Sigmoid colon (tissue), 7 donors: ENCODE data around the gene UBAP1L. TPM values are rescaled to one million over a fixed set of nuclear protein-coding genes. Genes with fewer than 3 reads are reported as not detected.
A peak's percentile ranks its signal among the peaks of the same experiment; 100 is the strongest.

ENCODE experiments used
- DNase-seq: peaks from one replicate; pipeline ENCODE4 v3.0.0-alpha.2; 2019
- H3K27ac ChIP-seq, 4 donors: fragments of 200-600 bp; sonication (generic); one replicate each; pipeline ENCODE4 v1.5.1; 2016 to 2019; ENCODE audit warnings: mild to moderate bottlenecking in 1 of 4
- H3K27me3 ChIP-seq, 3 donors: fragments of 200-600 bp; sonication (generic); one replicate each; pipeline ENCODE4 v1.5.1; 2019; ENCODE audit warnings: mild to moderate bottlenecking in 1 of 3
- H3K36me3 ChIP-seq, 4 donors: fragments of 200-600 bp; sonication (generic); one replicate each; pipeline ENCODE4 v1.5.1; 2016 to 2019
- H3K4me1 ChIP-seq, 4 donors: fragments of 200-600 bp; sonication (generic); one replicate each; pipeline ENCODE4 v1.5.1; 2017 to 2019
- H3K4me3 ChIP-seq, 4 donors: fragments of 200-600 bp; sonication (generic); one replicate each; pipeline ENCODE4 v1.5.1; 2017 to 2019; ENCODE audit warnings: mild to moderate bottlenecking in 2 of 4, moderate library complexity in 1 of 4
- H3K9me3 ChIP-seq, 4 donors: fragments of 200-600 bp in 3 of 4; sonication (generic) in 3 of 4; one replicate each; pipeline versions ENCODE4 v1.5.1 to v1.6.1; 2013 to 2019
- CTCF ChIP-seq, 4 experiments: fragments of 450-650 bp in 3 of 4; fragments of 200-600 bp in 1 of 4; IDR thresholded peaks; one replicate each; pipeline ENCODE4 v1.5.1; 2016 to 2019; ENCODE audit warnings: antibody characterized with exemption in 4 of 4, mild to moderate bottlenecking in 3 of 4, moderate library complexity in 2 of 4
- EP300 ChIP-seq, 4 donors: sonication (generic); formaldehyde crosslinking; IDR thresholded peaks; one replicate each; pipeline ENCODE4 v1.6.1; 2017; ENCODE audit warnings: antibody characterized with exemption in 4 of 4
- POLR2A ChIP-seq, 2 donors: fragments of 450-650 bp; IDR thresholded peaks; one replicate each; pipeline ENCODE4 v1.6.1; 2016; ENCODE audit warnings: antibody characterized with exemption in 2 of 2, mild to moderate bottlenecking in 2 of 2, moderate library complexity in 2 of 2
- POLR2AphosphoS5 ChIP-seq, 4 donors: sonication (generic); formaldehyde crosslinking; IDR thresholded peaks; one replicate each; pipeline ENCODE4 v1.6.1; 2017; ENCODE audit warnings: antibody characterized with exemption in 4 of 4
- WGBS, 2 donors: extraction: QIAGEN DNeasy Blood & Tissue Kit; methylation state at CpG; one replicate each; pipeline ENCODE4 v1.1.7; 2013; 5-methylcytosine and 5-hydroxymethylcytosine counted together
- intact Hi-C: fragments of 100-400 bp; cut with DNase I; formaldehyde crosslinking; loops from one replicate; pipeline ENCODE4 v1.15.1; 2023
- polyA plus RNA-seq, 3 donors: library from polyadenylated mRNA; stranded (reverse); fragments of 200-250 nt; gene quantifications; one replicate each; pipeline ENCODE4 v1.2.3, GENCODE V29; 2013
- total RNA-seq, 4 donors: library from RNA; depleted of rRNA; stranded (reverse); fragments of >200 nt; gene quantifications; one replicate each; pipeline ENCODE4 v1.1.0, GENCODE V29; 2016
- donor health status: healthy with polysubstance abuse.
- donor health status: Bipolar disorder and iron deficiency.
- donor health status: healthy.

The UBAP1L gene
- total and polyA plus RNA-seq, 7 donors: 0.23 to 5.7 (median 4.0) TPM; not detected in 1

- H3K27me3 ChIP-seq: no peaks in the 10 kb centered on the region
- H3K9me3 ChIP-seq: no peaks in the 10 kb centered on the region
- no peak overlapping the region for H3K4me3 ChIP-seq
- no peak for TF ChIP-seq CTCF (IDR thresholded peaks at IDR 0.05)
- no peak for TF ChIP-seq POLR2A (IDR thresholded peaks at IDR 0.05)
- TF ChIP-seq EP300 (IDR thresholded peaks at IDR 0.05): no peak
- no peak for TF ChIP-seq POLR2AphosphoS5 (IDR thresholded peaks at IDR 0.05)
- 80 to 86% methylated on average over 3 of the region's 3 CpGs for WGBS, 2 donors
- H3K4me1 ChIP-seq: peaks cover 0 to 61% (median 48%) of the 10 kb centered on the region in 4 donors
- peak overlapping the region; percentile 73 to 96 (median 89) for H3K27ac ChIP-seq
- intact Hi-C loops: no loop called here
- H3K36me3 ChIP-seq: peaks cover 0 to 41% (median 17%) of the 10 kb centered on the region in 4 donors
- DNase-seq: peak; percentile 52
Observed at GRCh38 chr15:65059369-65059750, 55.6 kb downstream of the UBAP1L start.

GRCh38 chr15:65058394-65059368 is 56.3 kb downstream of the UBAP1L start:
- peak; percentile 63 for DNase-seq
- H3K27me3 ChIP-seq: no peaks in the 10 kb centered on the region
- 86 to 88% methylated on average over 16 of the region's 16 CpGs for WGBS, 2 donors
- H3K27ac ChIP-seq: peak overlapping the region; percentile 73 to 96 (median 89)
- no peak overlapping the region for H3K4me3 ChIP-seq
- peaks cover 0 to 48% (median 20%) of the 10 kb centered on the region in 4 donors for H3K36me3 ChIP-seq
- TF ChIP-seq EP300 (IDR thresholded peaks at IDR 0.05): no peak
- TF ChIP-seq POLR2AphosphoS5 (IDR thresholded peaks at IDR 0.05): no peak
- no peak for TF ChIP-seq CTCF (IDR thresholded peaks at IDR 0.05)
- TF ChIP-seq POLR2A (IDR thresholded peaks at IDR 0.05): no peak
- peaks cover 0 to 58% (median 47%) of the 10 kb centered on the region in 4 donors for H3K4me1 ChIP-seq
- intact Hi-C loops: no loop called here
- no peaks in the 10 kb centered on the region for H3K9me3 ChIP-seq

GRCh38 chr15:65057549-65057940 is 57.5 kb downstream of the UBAP1L start:
- DNase-seq: peak; percentile 43
- TF ChIP-seq POLR2A (IDR thresholded peaks at IDR 0.05) (no peak), EP300 (IDR thresholded peaks at IDR 0.05) (no peak), CTCF (IDR thresholded peaks at IDR 0.05) (no peak), POLR2AphosphoS5 (IDR thresholded peaks at IDR 0.05) (no peak)
- Histone ChIP-seq H3K9me3 (no peaks in the 10 kb centered on the region), H3K36me3 (peaks cover 0 to 52% (median 22%) of the 10 kb centered on the region in 4 donors), H3K4me1 (peaks cover 0 to 46% (median 37%) of the 10 kb centered on the region in 4 donors), H3K27ac (peak overlapping the region in 3 of 4 donors; percentile 3 to 95 (median 4)), H3K4me3 (no peak overlapping the region), H3K27me3 (no peaks in the 10 kb centered on the region)
- WGBS, 2 donors: 94 to 98% methylated on average over 8 of the region's 8 CpGs
- intact Hi-C loops: no loop called here

GRCh38 chr15:65056868-65057548 is 58.0 kb downstream of the UBAP1L start:
- 63 to 79% methylated on average over 8 of the region's 8 CpGs for WGBS, 2 donors
- DNase-seq: no peak
- Histone ChIP-seq H3K36me3 (peaks cover 0 to 52% (median 22%) of the 10 kb centered on the region in 4 donors), H3K4me1 (peaks cover 0 to 41% (median 34%) of the 10 kb centered on the region in 4 donors), H3K27me3 (no peaks in the 10 kb centered on the region), H3K4me3 (no peak overlapping the region), H3K27ac (peak overlapping the region; percentile 4 to 95 (median 19)), H3K9me3 (no peaks in the 10 kb centered on the region)
- no peak for TF ChIP-seq POLR2AphosphoS5 (IDR thresholded peaks at IDR 0.05)
- intact Hi-C loops: no loop called here

GRCh38 chr15:65056106-65056505 is 58.9 kb downstream of the UBAP1L start:
- peaks cover 0 to 55% (median 22%) of the 10 kb centered on the region in 4 donors for H3K36me3 ChIP-seq
- peak overlapping the region; percentile 35 to 76 (median 66) for H3K27ac ChIP-seq
- H3K9me3 ChIP-seq: no peaks in the 10 kb centered on the region
- WGBS, 2 donors: 82 to 87% methylated on average over 9 of the region's 9 CpGs
- H3K4me3 ChIP-seq: no peak overlapping the region
- peaks cover 0 to 34% (median 29%) of the 10 kb centered on the region in 4 donors for H3K4me1 ChIP-seq
- intact Hi-C loops: no loop called here
- TF ChIP-seq EP300 (IDR thresholded peaks at IDR 0.05) (no peak), CTCF (IDR thresholded peaks at IDR 0.05) (no peak), POLR2A (IDR thresholded peaks at IDR 0.05) (no peak), POLR2AphosphoS5 (IDR thresholded peaks at IDR 0.05) (no peak)
- no peaks in the 10 kb centered on the region for H3K27me3 ChIP-seq
- DNase-seq: no peak
